BJ (cell line): Measurements from ENCODE around the gene TSTD2. TPM values are rescaled to one million over a fixed set of nuclear protein-coding genes. Genes with fewer than 3 reads are reported as not detected.

ENCODE experiments used
- CTCF ChIA-PET: fragments of 350-600 bp; formaldehyde crosslinking; extraction: SDS; loops from one replicate; lab custom pipeline; 2021; ENCODE audit warnings: antibody characterized with exemption, inconsistent platforms; lab: Yijun Ruan, JAX
- POLR2A ChIA-PET: fragments of 300-600 bp; sonication (Branson Sonifier 250); formaldehyde crosslinking; extraction: SDS; loops from one replicate; lab custom pipeline; 2021; ENCODE audit warnings: antibody characterized with exemption; lab: Charles Lee
- DNase-seq: peaks from one replicate; pipeline ENCODE4 v3.0.0-alpha.2; 2011; ENCODE audit warnings: low read depth
- H3K27me3 ChIP-seq: 2 replicates; pipeline ENCODE4 v1.6.0; 2011; ENCODE audit warnings: low read length; ENCODE audit not compliant: control insufficient read depth, insufficient read depth
- H3K36me3 ChIP-seq: 2 replicates; pipeline ENCODE4 v1.5.1; 2011; ENCODE audit warnings: low read length; ENCODE audit not compliant: control insufficient read depth, insufficient read depth
- H3K4me3 ChIP-seq: 2 replicates; pipeline ENCODE4 v1.5.1; 2011; ENCODE audit warnings: low read depth, mild to moderate bottlenecking, control low read depth, low read length
- CTCF ChIP-seq: IDR thresholded peaks from 2 replicates; pipeline ENCODE4 v1.5.1; 2011; ENCODE audit warnings: low read depth, mild to moderate bottlenecking, control low read depth, inconsistent platforms, low read length, moderate library complexity; ENCODE audit not compliant: insufficient read depth
- polyA plus RNA-seq: library from polyadenylated mRNA; depleted of rRNA; stranded (reverse); fragments of >200 nt; gene quantifications from 2 replicates; pipeline ENCODE4 v1.2.3, GENCODE V29; 2011

The TSTD2 gene
- polyA plus RNA-seq, 1 experiment, result 15.4 TPM

- DNase-seq, result no peak
- H3K4me3 ChIP-seq, result no peak overlapping the region
- no peaks in the 10 kb centered on the region for H3K36me3 ChIP-seq
- TF ChIP-seq CTCF, result no peak
- POLR2A ChIA-PET, result no interaction called here
- peaks cover 2% of the 10 kb centered on the region; the same call in 1 of the 2 replicates for H3K27me3 ChIP-seq
- CTCF ChIA-PET, result interaction anchor here (0.9 to 1.6 kb wide), 2 partner anchors 12 to 30 kb away, joined by 3 to 6 read pairs; no protein-coding TSS in a partner anchor
These were observed 64.5 kb downstream of the TSTD2 start for GRCh38 chr9:97568461-97569275.

GRCh38 chr9:97567894-97568202 lies 65.3 kb downstream of the TSTD2 start:
- DNase-seq, result no peak

GRCh38 chr9:97567182-97567893 lies 65.8 kb downstream of the TSTD2 start:
- CTCF ChIA-PET, result interaction anchor here (0.9 to 1.6 kb wide), 2 partner anchors 31 to 97 kb away, joined by 3 to 6 read pairs; no protein-coding TSS in a partner anchor

More at GRCh38 chr9:97567894-97568202, 65.3 kb downstream of the TSTD2 start:
- TF ChIP-seq CTCF, result no peak
- Histone ChIP-seq H3K36me3 (no peaks in the 10 kb centered on the region), H3K4me3 (no peak overlapping the region), H3K27me3 (peaks cover 2% of the 10 kb centered on the region; the same call in 1 of the 2 replicates)
- CTCF ChIA-PET, result interaction anchor here (0.9 to 1.6 kb wide), 3 partner anchors 12 to 98 kb away, joined by 3 to 6 read pairs (median 3); no protein-coding TSS in a partner anchor
- POLR2A ChIA-PET, result no interaction called here

GRCh38 chr9:97565262-97565661 lies 67.9 kb downstream of the TSTD2 start:
- no peak overlapping the region for H3K4me3 ChIP-seq
- CTCF ChIA-PET, result interaction anchor here (1.3 kb wide), 1 partner anchor 34 kb away, joined by 4 read pairs; no protein-coding TSS in a partner anchor
- TF ChIP-seq CTCF, result no peak
- POLR2A ChIA-PET, result no interaction called here
- no peaks in the 10 kb centered on the region for H3K36me3 ChIP-seq
- DNase-seq, result no peak
- H3K27me3 ChIP-seq, result peaks cover 2% of the 10 kb centered on the region

More at GRCh38 chr9:97567182-97567893, 65.8 kb downstream of the TSTD2 start:
- Histone ChIP-seq H3K27me3 (peaks cover 2% of the 10 kb centered on the region; the same call in 1 of the 2 replicates), H3K36me3 (no peaks in the 10 kb centered on the region), H3K4me3 (no peak overlapping the region)
- POLR2A ChIA-PET, result no interaction called here
- no peak for TF ChIP-seq CTCF
- no peak for DNase-seq
